H9 (cell line): ENCODE measurements around the gene SERPINH1. TPM values are rescaled to one million over a fixed set of nuclear protein-coding genes. Genes with fewer than 3 reads are reported as not detected.

ENCODE experiments used
- DNase-seq: peaks from one replicate; pipeline ENCODE4 v3.0.0-alpha.2; 2017
- H2AFZ ChIP-seq: one replicate; pipeline ENCODE4 v1.6.1; 2013; ENCODE audit warnings: mild to moderate bottlenecking, low read length, control low read depth, moderate library complexity
- H2AK5ac ChIP-seq: 2 replicates; pipeline ENCODE4 v1.6.1; 2013; ENCODE audit warnings: low read length, control low read depth, mixed read lengths; ENCODE audit not compliant: insufficient read length
- H2BK120ac ChIP-seq: one replicate; pipeline ENCODE4 v1.6.1; 2013; ENCODE audit warnings: low read depth, mild to moderate bottlenecking, low read length, control low read depth, inconsistent platforms; ENCODE audit not compliant: poor library complexity, severe bottlenecking
- H2BK12ac ChIP-seq: 2 replicates; pipeline ENCODE4 v1.6.1; 2013; ENCODE audit warnings: low read length, control low read depth, mixed read lengths, low read depth; ENCODE audit not compliant: insufficient read length
- H2BK15ac ChIP-seq: 2 replicates; pipeline ENCODE4 v1.6.1; 2013; ENCODE audit warnings: low read depth, low read length, control low read depth
- H2BK20ac ChIP-seq: one replicate; pipeline ENCODE4 v1.6.1; 2013; ENCODE audit warnings: low read depth, mild to moderate bottlenecking, low read length, control low read depth, inconsistent platforms; ENCODE audit not compliant: poor library complexity, severe bottlenecking
- H2BK5ac ChIP-seq: 2 replicates; pipeline ENCODE4 v1.6.1; 2013; ENCODE audit warnings: low read length, control low read depth, mixed read lengths; ENCODE audit not compliant: insufficient read length
- H3K14ac ChIP-seq: 2 replicates; pipeline ENCODE4 v1.6.1; 2013; ENCODE audit warnings: low read length, control low read depth; ENCODE audit not compliant: insufficient read depth
- H3K18ac ChIP-seq: 2 replicates; pipeline ENCODE4 v1.6.1; 2013; ENCODE audit warnings: low read depth, mild to moderate bottlenecking, mixed read lengths, low read length, control low read depth; ENCODE audit not compliant: insufficient read length
- H3K23ac ChIP-seq: 2 replicates; pipeline ENCODE4 v1.6.1; 2013; ENCODE audit warnings: low read length, control low read depth, mixed read lengths, low read depth; ENCODE audit not compliant: insufficient read length
- H3K23me2 ChIP-seq: 2 replicates; pipeline ENCODE4 v1.6.1; 2013; ENCODE audit warnings: low read depth, mild to moderate bottlenecking, mixed read lengths, low read length, control low read depth; ENCODE audit not compliant: insufficient read length, poor library complexity, severe bottlenecking
- H3K27ac ChIP-seq: 2 replicates; pipeline ENCODE4 v1.5.1; 2013; ENCODE audit warnings: low read length, control low read depth, mixed read lengths, low read depth; ENCODE audit not compliant: insufficient read length
- H3K27me3 ChIP-seq: 2 replicates; pipeline ENCODE4 v1.6.1; 2013; ENCODE audit warnings: low read length, control low read depth, inconsistent platforms; ENCODE audit not compliant: insufficient read depth
- H3K4ac ChIP-seq: 2 replicates; pipeline ENCODE4 v1.6.1; 2013; ENCODE audit warnings: low read depth, mild to moderate bottlenecking, control low read depth, inconsistent platforms, low read length, moderate library complexity
- H3K4me1 ChIP-seq: 2 replicates; pipeline ENCODE4 v1.6.1; 2013; ENCODE audit warnings: low read length, control low read depth, inconsistent platforms; ENCODE audit not compliant: insufficient read depth
- H3K4me2 ChIP-seq: 2 replicates; pipeline ENCODE4 v1.6.1; 2013; ENCODE audit warnings: low read length, control low read depth, mixed read lengths; ENCODE audit not compliant: insufficient read length, insufficient read depth
- H3K56ac ChIP-seq: 2 replicates; pipeline ENCODE4 v1.6.1; 2013; ENCODE audit warnings: low read depth, mild to moderate bottlenecking, mixed read lengths, low read length, control low read depth; ENCODE audit not compliant: insufficient read length
- H3K79me1 ChIP-seq: 2 replicates; pipeline ENCODE4 v1.6.1; 2013; ENCODE audit warnings: low read depth, mild to moderate bottlenecking, moderate library complexity, low read length, control low read depth, inconsistent platforms; ENCODE audit not compliant: insufficient read depth, poor library complexity, severe bottlenecking
- H3K79me2 ChIP-seq: 2 replicates; pipeline ENCODE4 v1.6.1; 2013; ENCODE audit warnings: low read length, control low read depth, inconsistent platforms; ENCODE audit not compliant: insufficient read depth
- H3K9ac ChIP-seq: 2 replicates; pipeline ENCODE4 v1.6.1; 2013; ENCODE audit warnings: low read length, control low read depth, mixed read lengths; ENCODE audit not compliant: insufficient read length; ENCODE audit errors: extremely low read depth
- H3K9me3 ChIP-seq: one replicate; pipeline ENCODE4 v1.6.1; 2013; ENCODE audit warnings: low read depth, low read length, inconsistent platforms; ENCODE audit not compliant: control insufficient read depth
- H3T11ph ChIP-seq: one replicate; pipeline ENCODE4 v1.6.1; 2013; ENCODE audit warnings: mild to moderate bottlenecking, low read length, control low read depth, inconsistent platforms
- H4K20me1 ChIP-seq: one replicate; pipeline ENCODE4 v1.6.1; 2013; ENCODE audit not compliant: control insufficient read depth, insufficient read length, insufficient read depth
- H4K5ac ChIP-seq: 2 replicates; pipeline ENCODE4 v1.6.1; 2013; ENCODE audit warnings: low read depth, mild to moderate bottlenecking, mixed read lengths, low read length, control low read depth; ENCODE audit not compliant: insufficient read length
- H4K8ac ChIP-seq: replicated peaks from 2 replicates; pipeline ENCODE4 v1.6.1; 2013; ENCODE audit warnings: low read length, control low read depth, mixed read lengths, low read depth; ENCODE audit not compliant: insufficient read length
- H4K91ac ChIP-seq: 2 replicates; pipeline ENCODE4 v1.6.1; 2013; ENCODE audit warnings: low read depth, mild to moderate bottlenecking, moderate library complexity, mixed read lengths, low read length, control low read depth; ENCODE audit not compliant: insufficient read length
- H3K27ac Mint-ChIP-seq, 3 experiments: 2 replicates in 2 of 3; 3 replicates in 1 of 3; pipeline ENCODE4 v1.8.0; 2020 to 2021; ENCODE audit warnings: mixed read lengths in 3 of 3, mild to moderate bottlenecking in 1 of 3, moderate library complexity in 1 of 3
- H3K27me3 Mint-ChIP-seq: 2 replicates; pipeline ENCODE4 v1.8.0; 2021; ENCODE audit warnings: low read depth, mild to moderate bottlenecking, moderate library complexity, mixed read lengths
- H3K36me3 Mint-ChIP-seq, 3 experiments: 2 replicates in 2 of 3; 3 replicates in 1 of 3; pipeline ENCODE4 v1.8.0; 2020 to 2021; ENCODE audit warnings: low read depth in 3 of 3, mixed read lengths in 3 of 3; ENCODE audit not compliant: insufficient read depth in 1 of 3
- H3K4me1 Mint-ChIP-seq, 2 experiments: 2 replicates each; pipeline ENCODE4 v1.8.0; 2020; ENCODE audit warnings: mixed read lengths in 2 of 2
- H3K4me3 Mint-ChIP-seq, 2 experiments: 2 replicates in 1 of 2; 3 replicates in 1 of 2; pipeline ENCODE4 v1.8.0; 2020 to 2021; ENCODE audit warnings: mild to moderate bottlenecking in 2 of 2, mixed read lengths in 2 of 2, moderate library complexity in 1 of 2
- H3K9me3 Mint-ChIP-seq, 2 experiments: 2 replicates in 1 of 2; 3 replicates in 1 of 2; pipeline ENCODE4 v1.8.0; 2020; ENCODE audit warnings: mild to moderate bottlenecking in 2 of 2, mixed read lengths in 2 of 2, moderate library complexity in 1 of 2
- CTCF ChIP-seq: fragments of 200-600 bp; sonication (generic); conservative IDR thresholded peaks from 3 replicates; pipeline ENCODE4 v1.8.0; 2021; ENCODE audit warnings: antibody characterized with exemption, mild to moderate bottlenecking
- WGBS: extraction: QIAGEN DNeasy Blood & Tissue Kit; methylation state at CpG from one replicate; pipeline ENCODE4 v1.1.7; 2013; ENCODE audit warnings: missing lambda C conversion rate, low lambda C conversion rate, mixed read lengths; ENCODE audit not compliant: insufficient read length; ENCODE audit errors: extremely low coverage; 5-methylcytosine and 5-hydroxymethylcytosine counted together
- total RNA-seq: library from RNA; stranded (reverse); gene quantifications from 2 replicates; pipeline ENCODE4 v1.2.1, GENCODE V29; 2021

Gene SERPINH1
- total RNA-seq, 1 experiment from 2014 or later, result 253 TPM

DNA sequence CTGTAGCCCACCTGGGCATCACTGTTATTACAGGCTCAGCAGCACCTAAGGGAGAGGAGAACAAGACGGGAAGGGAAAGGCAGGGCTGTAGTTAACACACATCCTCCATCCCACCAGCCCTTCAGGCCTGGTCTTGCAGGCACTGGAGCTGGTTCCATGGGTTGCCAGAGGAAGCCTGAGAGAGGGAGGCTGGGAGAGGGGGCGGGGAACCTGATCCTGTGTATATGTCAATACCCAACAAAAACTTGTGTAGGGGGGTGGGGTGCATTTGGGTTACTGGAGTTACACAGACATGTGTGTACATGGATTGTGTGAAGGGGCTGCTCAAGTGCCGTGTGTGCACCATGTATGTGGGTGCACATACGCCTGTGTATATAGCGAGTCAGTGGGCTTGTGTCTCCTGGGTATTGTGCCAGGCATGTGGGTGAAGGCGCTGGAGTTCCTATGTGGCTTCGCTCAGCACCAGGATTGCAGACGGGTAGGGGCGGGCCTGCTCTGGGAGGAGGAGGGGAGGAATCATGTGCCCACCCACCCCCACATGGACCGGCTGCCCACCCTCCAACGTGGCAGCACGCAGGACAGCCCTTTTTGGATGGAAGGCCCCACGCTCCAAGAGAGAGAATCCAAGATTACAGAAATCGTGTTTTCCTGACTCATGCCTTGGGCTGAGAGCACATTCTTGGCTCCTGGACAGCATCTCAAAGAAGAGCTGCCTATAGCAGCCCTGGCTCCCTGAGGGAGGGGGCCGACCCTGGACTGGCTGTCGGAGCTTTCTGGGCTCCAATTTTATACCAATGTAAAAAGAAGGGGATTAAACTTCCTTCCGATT, 4.2 kb upstream of the SERPINH1 start:
- no peak overlapping the region for H2BK120ac ChIP-seq
- H2AK5ac ChIP-seq, result no peak overlapping the region
- no peak overlapping the region for H3K18ac ChIP-seq
- no peak overlapping the region for H3K4me2 ChIP-seq
- H2BK20ac ChIP-seq, result no peak overlapping the region
- H3K9me3 ChIP-seq, result no peaks in the 10 kb centered on the region
- H3K14ac ChIP-seq, result no peak overlapping the region
- no peak overlapping the region for H2AFZ ChIP-seq
- no peak overlapping the region for H3K9ac ChIP-seq
- H3K23me2 ChIP-seq, result peaks cover 9% of the 10 kb centered on the region
- peaks cover 2% of the 10 kb centered on the region; the same call in 1 of the 2 replicates for H3K79me2 ChIP-seq
- no peak overlapping the region for H3K4me3 Mint-ChIP-seq
- no peaks in the 10 kb centered on the region; a peak in 1 of 5 replicates for H3K9me3 Mint-ChIP-seq
- no peaks in the 10 kb centered on the region; a peak in 2 of 7 replicates for H3K36me3 Mint-ChIP-seq
- no peak overlapping the region for H3T11ph ChIP-seq
- H3K4ac ChIP-seq, result no peak overlapping the region
- H3K4me1 Mint-ChIP-seq, result peaks cover 25 to 69% of the 10 kb centered on the region in 2 experiments
- H4K5ac ChIP-seq, result no peak overlapping the region
- no peak overlapping the region for H2BK12ac ChIP-seq
- H2BK15ac ChIP-seq, result no peak overlapping the region
- peak; percentile 42 for DNase-seq
- peak overlapping the region in 1 of 3 experiments; percentile 75; a peak in 3 of 7 replicates for H3K27ac Mint-ChIP-seq
- H4K8ac ChIP-seq, result no peak overlapping the region
- no peak overlapping the region for H3K27ac ChIP-seq
- H3K23ac ChIP-seq, result no peak overlapping the region
- no peaks in the 10 kb centered on the region for H3K79me1 ChIP-seq
- no peak overlapping the region for H3K56ac ChIP-seq
- H3K27me3 Mint-ChIP-seq, result peaks cover 1% of the 10 kb centered on the region
- WGBS, result no CpG with 5 or more reads among the region's 17 CpGs
- no peaks in the 10 kb centered on the region for H4K20me1 ChIP-seq
- no peak overlapping the region for H2BK5ac ChIP-seq
- H4K91ac ChIP-seq, result no peak overlapping the region
- no peak for TF ChIP-seq CTCF
- H3K27me3 ChIP-seq, result no peaks in the 10 kb centered on the region
- H3K4me1 ChIP-seq, result peaks cover 5% of the 10 kb centered on the region; the same call in 1 of the 2 replicates
